ENCODE measurements around the gene CFAP20DC.
"Not testable (repeated sequence)": the region's sequence is repeated elsewhere in the genome, so short reads cannot be mapped to it uniquely, and the experiment has no call there.

Gene CFAP20DC

DNA sequence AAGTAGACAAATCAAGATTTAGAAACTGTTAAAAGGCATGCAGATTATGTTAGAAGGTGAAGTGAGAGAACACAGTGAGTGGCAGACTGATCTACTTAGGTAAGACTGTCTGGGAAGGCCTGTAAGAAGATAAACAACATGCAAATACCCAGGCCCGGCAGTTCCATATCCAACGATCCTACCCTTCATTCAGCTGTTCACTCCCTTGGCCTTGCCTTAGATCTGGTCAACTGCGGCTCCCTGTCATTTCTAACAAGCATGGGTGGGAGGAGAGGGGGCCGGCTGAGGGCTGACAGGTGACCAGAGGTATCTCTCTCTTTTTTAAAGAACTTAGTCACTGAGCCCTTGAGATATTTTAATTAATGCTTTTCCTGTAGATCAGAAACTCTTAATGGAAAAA lies 298.6 kb downstream of the CFAP20DC start:
- no peak for DNase-seq (ENCODE audit: low read depth in 2 of 3, low spot score in 1 of 3)

DNA sequence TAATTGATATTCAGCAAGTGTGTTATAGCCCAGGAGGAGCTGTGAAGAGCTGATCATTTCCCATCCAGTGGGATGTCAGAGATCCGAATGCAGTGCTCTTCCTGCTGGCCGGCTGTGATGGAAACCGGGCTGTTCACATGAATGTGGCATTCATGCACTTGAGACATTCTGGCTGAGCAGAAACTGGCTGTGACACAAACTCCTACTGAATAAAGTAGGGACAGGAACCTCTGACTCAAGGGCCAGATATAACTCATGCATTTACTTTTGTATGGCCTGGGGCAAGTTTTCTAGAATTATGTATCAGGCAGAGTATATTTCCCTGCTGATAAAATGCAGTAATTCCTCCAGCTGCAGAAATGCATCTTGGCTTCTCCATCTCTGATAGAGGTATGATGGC lies 299.9 kb downstream of the CFAP20DC start:
- no peak for DNase-seq (ENCODE audit: low read depth in 2 of 3, low spot score in 1 of 3)

DNA sequence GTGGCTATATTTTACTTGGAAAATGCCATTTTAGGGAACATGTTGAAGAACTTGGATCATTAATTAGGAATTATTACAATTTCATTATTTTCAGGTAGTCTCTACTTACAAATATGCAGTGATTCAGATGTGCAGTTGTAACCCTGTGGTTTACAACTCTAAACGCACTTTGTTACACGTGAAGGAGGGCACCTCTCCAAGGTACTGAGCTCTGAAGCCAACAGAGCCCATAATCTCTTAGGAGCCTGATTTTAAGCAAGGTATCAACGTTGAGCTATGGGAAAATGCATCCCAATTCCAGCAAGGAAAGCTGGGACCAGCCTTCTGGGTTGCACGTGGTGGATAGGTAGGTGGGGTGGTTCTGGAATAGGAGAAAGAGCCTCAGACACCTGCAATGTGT lies 301.8 kb downstream of the CFAP20DC start:
- no peak for DNase-seq (ENCODE audit: low read depth in 2 of 3, low spot score in 1 of 3)

DNA sequence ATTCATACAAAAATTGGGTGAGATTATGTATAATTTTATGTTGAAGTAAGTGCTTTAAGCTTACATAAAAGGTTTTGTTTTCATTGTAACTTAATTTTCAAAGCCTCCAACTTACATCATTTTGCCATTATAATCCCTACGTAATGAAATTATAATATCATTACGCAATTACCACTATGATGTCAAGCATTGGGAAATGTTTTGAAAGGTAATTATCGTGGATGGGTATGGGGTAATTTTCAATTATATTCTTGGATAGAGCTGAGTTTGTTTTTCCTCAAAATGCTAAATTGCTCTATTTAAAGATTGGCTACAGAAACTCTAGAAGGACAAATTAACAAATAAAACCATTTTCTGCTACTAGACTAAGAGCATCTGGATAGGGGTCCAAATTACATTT lies 303.1 kb downstream of the CFAP20DC start:
- DNase-seq (ENCODE audit: low read depth in 2 of 3, low spot score in 1 of 3) = no peak

DNA sequence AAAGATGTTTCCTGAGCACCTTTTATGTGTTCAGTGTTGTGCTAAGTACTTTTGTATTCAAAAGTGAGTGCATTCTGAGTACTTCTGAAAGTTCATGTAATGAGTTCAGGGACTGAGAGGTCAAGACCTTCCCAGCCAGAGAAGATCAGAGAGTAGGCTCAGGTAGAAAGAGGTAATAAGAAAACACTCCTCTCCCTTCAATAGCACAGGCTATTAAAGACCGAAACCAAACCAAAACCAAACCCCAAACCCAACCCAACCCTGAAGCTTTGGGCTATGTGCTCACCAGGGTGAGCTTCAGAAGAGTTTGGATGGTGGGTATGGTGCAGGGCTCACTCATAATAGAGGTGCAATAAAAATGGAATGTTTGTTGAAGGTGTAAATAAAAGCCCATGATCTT lies 306.5 kb downstream of the CFAP20DC start:
- no peak for DNase-seq (ENCODE audit: low read depth in 2 of 3, low spot score in 1 of 3)

DNA sequence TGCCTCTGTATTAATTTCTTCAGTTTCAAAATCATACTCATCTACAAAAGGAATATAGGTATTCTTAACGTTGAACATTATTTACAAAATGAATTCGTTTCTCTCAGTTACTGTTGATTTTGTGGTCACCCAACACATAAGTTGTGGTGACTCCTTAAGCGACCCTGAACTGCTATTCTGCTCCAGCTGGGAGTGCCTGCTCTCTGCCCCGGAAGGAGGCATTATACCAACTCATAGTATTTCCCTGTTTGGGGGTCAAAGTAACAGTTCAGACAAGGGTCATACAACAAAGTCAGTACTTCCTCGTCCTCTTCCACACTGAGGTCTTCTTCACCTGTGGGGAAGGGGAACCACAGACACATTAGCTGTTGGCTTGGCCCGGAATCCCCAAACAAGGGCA lies 307.6 kb downstream of the CFAP20DC start:
- no peak for DNase-seq (ENCODE audit: low read depth in 2 of 3, low spot score in 1 of 3)

DNA sequence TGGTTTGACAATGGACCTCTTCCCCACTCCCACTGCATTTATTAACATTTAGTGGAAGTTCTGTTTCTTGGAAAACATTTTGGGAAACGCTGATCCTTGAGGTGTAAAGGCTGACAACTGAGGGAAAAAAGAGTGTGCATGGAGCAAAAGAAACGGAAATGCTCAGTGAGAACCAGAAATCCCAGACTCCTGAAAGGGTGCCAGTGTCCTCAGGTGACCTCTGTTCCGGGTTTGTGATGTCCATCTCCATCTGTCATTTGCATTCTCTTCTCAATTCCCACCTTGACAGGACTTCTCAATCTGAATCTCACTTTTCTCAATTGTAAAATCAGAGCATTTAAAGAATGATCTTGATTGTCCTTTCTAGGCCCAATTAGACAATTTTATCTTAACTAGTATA lies 312.2 kb downstream of the CFAP20DC start:
- DNase-seq (ENCODE audit: low read depth in 2 of 3, low spot score in 1 of 3) = no peak

DNA sequence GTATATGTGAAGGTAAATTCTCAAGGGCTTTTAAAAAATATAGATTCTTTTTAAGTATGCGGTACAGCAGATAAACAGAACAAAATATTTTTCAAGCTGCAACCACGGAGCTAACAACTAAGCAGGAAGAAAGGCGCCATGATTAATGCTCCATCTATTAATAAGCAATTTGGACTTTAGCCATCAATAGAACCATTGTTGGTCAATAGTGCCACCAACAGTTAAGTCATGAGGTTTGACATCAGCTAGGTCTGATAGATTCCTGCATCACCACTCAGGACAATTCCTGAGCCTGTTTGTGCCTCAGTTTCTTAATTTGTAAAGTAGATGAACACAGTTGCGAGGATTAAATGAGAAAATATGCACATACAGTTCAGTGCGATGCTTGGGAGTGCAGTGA lies 318.2 kb downstream of the CFAP20DC start:
- DNase-seq (ENCODE audit: low read depth in 2 of 3, low spot score in 1 of 3) = no peak

DNA sequence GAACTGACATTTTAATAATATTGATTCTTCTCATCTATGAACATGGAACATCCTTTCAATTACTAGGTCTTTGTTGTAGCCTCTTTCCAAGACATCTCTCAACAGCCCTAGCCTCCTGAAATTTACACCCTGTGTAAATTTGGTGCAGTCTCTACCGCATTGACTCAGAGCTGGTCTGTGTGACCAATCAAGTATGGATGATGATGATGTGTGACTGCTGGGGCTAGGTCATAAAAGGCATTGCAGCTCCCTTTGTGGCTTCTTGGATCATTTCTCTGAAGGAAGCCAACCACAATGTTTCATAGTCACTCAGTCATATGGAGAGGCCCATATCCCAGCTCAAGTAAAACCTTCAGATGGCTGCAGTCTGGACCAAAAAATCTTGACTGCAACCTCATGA lies 321.1 kb downstream of the CFAP20DC start:
- no peak for DNase-seq (ENCODE audit: low read depth in 2 of 3, low spot score in 1 of 3)

DNA sequence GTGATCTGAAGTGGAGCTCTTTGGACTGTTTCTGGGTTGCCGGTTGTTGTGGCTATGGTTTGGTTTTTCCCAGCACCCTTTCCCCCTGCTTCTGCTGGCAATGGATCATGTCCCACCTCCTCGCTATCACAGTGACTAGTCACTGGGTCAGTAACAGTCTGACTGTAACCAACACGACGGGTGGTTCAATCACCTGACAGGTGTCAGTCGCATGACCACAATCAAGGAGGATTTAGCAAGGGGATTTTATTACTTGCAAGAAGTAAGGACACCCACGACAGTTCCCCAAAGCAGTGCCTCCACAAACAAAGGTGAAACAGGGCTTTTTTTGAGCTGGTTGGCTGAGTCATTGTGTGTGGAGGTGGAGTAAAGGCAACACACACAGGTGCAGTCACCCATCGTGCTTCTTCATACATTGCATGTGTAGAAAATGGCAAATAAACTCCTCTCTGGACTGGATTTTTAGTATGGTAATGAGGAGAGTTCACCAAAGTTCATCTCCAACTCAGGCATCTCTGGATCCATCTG lies 324.4 kb downstream of the CFAP20DC start:
- no peak for DNase-seq (ENCODE audit: low read depth in 2 of 3, low spot score in 1 of 3)

DNA sequence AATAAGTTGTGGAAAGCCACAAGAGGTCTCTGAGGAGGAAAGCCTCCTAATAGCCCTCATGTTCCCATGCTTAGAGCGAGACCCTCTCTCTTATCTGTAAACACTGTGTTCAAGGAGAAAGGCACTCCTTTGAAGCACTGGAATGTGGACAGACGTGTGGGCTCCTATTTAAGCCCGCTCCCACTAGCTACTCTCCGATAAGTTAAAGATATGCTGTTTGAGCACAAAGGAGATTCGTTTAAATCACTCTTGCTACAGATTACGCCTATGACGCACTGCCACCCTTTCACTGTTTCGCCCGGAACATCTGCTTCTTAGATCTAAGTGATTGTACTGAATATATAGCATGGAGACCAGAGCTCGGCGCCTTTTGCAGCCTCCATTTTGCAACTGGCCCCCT lies 325.5 kb downstream of the CFAP20DC start:
- no peak for DNase-seq (ENCODE audit: low read depth in 2 of 3, low spot score in 1 of 3)

DNA sequence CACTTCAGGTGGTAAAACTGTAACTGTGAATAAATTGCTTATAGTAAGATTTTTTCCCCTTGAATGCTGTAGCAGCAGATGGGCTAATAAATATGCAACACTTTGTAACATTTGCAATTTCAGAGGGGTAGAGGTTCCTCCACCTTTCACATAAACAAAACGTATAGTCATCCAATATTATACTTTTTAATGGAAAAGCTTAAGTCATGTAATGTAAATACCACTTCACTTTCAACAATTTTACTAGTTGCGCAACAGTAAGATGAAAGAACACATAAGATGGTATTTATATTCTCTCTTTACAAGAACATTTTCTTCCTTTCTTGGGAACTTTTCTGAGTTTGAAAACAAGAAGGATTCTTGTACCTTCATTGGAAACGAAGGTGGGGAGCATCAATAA lies 326.7 kb downstream of the CFAP20DC start:
- DNase-seq (ENCODE audit: low read depth in 2 of 3, low spot score in 1 of 3) = no peak

DNA sequence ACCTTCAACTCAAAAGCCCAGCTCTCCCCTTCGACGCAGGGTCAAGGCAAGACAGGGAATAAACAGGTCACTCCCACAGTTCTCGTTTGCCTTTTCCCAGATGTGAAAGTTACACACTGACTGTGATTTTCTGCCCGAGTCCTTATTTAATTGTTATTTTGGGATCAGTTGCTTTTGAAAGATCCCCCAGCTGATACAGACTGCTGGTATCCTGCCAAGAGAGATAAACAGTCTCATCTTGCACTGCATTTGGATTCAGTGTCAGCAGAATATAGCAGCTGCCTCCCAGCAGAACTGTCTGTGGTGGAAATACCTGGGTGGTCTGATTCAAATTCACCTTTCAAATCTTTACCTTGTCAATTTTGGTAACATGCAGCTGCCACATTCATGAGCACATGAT lies 327.3 kb downstream of the CFAP20DC start:
- no peak for DNase-seq (ENCODE audit: low read depth in 2 of 3, low spot score in 1 of 3)

DNA sequence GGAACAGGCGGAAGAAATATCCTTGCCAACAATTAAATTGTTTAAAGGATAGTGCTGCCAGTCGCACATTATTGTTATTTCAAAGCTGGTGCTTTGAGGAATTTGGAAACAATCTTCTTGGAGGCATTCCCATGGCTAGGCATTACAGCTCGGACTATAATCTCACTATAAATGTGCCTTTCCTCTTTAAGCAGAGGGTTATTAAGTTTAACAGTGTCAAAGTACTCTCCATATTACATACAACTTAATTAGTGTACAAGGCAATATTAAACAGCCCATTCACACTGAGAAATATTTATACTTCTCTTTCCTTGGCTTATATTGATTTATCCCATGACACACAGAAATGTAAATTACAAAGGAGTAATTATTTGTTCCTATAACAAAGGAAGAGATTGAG lies 329.3 kb downstream of the CFAP20DC start:
- DNase-seq (ENCODE audit: low read depth in 2 of 3, low spot score in 1 of 3) = no peak

DNA sequence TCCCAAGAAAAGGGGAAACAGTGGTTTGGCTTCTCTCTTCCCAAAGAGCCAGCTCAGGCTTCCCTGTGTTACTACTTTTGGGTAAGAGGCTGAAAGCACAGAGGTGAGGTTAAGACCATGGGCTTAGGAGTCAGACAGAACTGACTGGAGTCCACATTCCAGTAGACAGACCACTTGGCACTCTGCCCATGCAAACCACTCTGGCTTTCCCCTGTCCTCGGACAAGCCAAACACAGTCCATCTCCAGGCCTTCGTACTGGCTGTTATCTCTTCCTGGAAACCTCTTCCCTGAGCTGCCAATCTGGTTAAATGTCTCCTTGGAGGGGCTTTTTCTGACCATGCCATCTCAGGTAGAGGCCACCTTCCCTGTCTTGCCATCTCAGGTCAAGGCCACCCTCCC lies 330.1 kb downstream of the CFAP20DC start:
- no peak for DNase-seq (ENCODE audit: low read depth in 2 of 3, low spot score in 1 of 3)

DNA sequence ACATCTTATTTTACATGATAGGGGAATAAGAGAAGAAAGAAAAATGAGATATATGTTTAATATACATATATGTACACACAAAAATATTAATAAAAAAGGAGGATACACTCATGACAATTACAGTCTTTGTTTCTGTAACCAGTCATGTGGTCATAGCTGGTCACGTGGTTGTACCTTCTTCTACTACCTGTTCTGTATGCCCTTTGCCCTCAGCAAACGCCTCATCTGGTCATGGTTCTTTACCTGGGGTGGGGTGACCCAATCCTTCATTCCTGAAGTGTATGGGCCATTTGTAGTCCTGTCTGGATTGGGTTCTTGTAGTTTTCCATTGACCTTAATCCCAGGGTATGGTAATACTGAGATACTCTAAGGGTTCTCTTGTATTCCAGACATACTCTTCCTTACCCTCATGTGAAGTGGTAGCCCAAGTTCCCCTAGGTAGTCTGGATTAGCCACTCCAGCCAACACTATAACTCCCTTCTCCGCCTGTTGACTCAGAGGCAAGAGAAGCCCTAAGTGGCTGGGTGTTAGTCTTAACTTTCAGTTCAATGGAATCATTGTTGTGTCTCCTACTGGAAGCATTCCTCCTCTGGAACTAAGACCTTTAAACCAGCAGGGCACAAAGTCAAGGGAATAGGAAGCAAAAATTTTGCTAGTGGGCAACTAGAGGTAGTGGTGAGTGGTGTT lies 336.0 kb downstream of the CFAP20DC start:
- no peak for DNase-seq (ENCODE audit: low read depth in 2 of 3, low spot score in 1 of 3)

DNA sequence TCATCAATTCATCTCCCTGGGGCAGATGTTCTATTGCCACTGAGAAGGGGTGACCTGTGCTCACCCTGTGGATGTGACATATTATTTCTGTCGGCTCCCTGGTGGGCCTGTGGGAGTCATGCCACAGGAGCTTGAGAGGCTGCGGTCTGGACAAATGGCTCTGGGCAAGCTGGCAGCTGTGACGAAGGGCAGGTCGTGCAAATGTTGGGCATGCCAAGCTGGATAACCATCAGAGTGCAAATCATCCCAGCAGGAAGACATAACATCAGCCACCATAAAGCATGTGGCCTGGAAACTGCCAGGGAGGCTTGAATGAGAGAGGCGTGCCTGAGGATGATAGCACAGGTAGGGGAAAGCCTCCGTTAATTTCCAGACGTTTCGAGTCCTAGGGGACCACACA lies 338.0 kb downstream of the CFAP20DC start:
- DNase-seq (ENCODE audit: low read depth in 2 of 3, low spot score in 1 of 3) = no peak

DNA sequence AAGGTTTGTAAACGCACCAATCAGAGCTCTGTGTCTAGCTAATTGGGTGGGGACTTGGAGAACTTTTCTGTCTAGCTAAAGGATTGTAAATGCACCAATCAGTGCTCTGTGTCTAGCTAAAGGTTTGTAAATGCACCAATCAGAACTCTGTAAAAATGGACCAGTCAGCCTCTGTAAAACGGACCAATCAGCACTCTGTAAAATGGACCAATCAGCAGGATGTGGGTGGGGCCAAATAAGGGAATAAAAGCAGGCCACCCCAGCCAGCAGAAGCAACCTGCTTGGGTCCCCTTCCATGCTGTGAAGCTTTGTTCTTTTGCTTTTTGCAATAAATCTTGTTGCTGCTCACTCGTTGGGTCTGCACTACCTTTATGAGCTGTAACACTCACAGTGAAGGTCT lies 340.8 kb downstream of the CFAP20DC start:
- not testable (repeated sequence) for DNase-seq (ENCODE audit: low read depth in 2 of 3, low spot score in 1 of 3)

DNA sequence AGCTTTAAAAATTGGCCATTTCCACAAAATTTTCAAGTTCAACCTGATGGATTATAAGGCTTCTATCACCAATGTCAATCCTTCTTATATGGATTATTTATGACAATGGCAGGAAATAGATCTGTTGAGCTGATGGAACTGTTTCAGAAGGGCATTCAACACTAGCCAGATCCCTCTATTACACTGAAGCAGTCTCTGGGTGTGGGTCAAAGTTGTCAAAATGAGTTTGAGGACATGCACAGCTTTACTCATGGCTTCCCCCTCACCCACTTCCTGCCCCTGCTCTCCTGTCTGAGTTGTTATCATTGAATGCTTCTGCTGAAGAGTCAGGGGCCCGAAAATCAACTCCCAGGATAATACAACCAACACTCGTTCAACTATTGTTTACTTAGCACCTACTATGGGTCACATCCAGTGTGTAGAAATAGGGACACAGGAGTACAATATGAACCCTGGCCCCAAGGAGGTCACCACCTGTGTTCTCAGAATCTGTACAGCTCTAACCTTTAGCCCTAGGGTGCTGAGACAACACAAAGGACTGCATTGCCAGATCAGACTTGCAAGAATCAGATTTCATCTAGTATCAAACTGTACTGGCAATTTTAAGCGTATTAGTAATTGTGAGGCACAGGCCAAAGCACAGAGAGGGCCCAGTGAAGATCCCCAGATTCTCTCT lies 341.6 kb downstream of the CFAP20DC start:
- no peak for DNase-seq (ENCODE audit: low read depth in 2 of 3, low spot score in 1 of 3)

DNA sequence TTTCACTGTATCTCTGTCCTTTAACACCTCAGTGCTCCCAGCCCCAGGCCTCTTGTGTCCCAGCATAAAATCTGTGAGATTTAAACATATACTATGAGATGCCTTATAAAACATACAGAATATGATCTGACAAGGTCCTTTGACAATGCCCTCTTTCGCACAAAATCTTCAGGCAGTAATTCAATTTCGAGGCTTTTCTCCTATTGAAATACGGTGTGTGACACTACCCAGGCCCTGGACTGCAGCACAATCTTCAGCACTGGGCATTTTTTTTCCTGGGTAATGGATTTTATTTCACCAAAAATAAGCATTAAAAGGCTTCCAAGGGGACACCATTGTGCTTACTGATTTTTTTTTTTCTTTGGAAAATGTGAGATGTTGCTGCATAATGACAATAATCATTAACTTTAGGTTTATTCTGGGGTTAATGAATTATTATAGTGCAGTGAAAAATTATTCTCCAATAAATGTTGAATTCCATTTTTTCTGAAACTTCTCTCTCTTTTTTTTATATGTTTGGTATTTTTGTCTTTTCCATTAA lies 342.4 kb downstream of the CFAP20DC start:
- DNase-seq (ENCODE audit: low read depth in 2 of 3, low spot score in 1 of 3) = no peak

DNA sequence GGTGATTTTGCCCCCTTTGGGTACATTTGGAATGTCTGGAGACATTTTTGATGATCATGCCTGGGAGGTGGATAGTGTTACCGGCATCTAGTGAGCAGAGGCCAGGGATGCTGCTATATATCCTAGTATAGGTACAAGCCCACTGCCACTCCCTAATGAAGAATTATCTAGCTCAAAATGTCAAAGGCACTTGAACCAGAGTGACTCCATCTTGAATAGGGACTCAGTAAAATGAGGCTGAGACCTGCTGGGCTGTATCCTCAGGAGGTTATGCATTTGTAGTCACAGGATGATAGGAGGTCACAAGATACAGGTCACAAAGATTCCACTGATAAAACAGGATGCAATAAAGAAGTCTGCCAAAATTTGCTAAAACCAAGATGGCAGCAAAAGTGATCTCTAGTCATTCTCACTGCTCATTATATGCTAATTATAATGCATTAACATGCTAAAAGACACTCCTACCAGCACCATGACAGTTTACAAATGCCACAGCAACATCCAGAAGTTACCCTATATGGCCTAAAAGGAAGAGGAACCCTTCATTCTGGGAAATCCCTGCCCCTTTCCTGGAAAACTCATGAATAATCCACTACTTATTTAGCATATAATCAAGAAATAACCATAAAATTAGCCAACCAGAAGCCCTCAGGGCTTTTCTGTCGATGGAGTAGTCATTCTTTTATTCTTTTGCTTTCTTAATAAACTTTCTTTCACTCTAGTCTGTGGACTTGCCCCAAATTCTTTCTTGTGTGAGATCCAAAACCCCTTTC lies 343.2 kb downstream of the CFAP20DC start:
- DNase-seq (ENCODE audit: low read depth in 2 of 3, low spot score in 1 of 3) = no peak

DNA sequence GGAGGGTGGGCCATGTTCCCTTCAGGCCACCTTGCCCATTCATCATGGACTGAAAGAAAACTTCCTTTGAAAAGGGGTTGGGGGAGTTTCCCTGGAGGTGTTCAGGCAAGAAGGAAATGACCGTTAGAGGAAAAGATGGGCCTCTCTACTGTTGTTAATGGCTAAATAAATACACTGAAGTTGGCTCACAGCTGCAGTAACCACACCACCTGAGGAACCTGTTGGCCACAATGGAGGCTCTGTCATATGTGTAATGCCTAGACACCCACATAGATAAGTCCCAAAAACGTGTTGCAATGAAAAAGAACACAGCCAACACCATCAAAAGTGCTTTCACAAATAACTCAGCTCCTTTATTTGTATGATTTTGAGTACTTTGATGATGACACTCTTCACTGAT lies 345.1 kb downstream of the CFAP20DC start:
- DNase-seq (ENCODE audit: low read depth in 2 of 3, low spot score in 1 of 3) = no peak
